ENCODE measurements around the gene RNF11.

RNF11 gene

GRCh38 chr1:51313961-51314777 is 78.1 kb downstream of the RNF11 start:
- no peak for DNase-seq (ENCODE audit: low read depth)

GRCh38 chr1:51314974-51315373 is 78.9 kb downstream of the RNF11 start:
- no peak for DNase-seq (ENCODE audit: low read depth)

GRCh38 chr1:51316113-51316845 is 80.2 kb downstream of the RNF11 start:
- DNase-seq (ENCODE audit: low read depth): no peak

GRCh38 chr1:51316846-51317120 is 80.7 kb downstream of the RNF11 start:
- no peak for DNase-seq (ENCODE audit: low read depth)

- no peak for DNase-seq (ENCODE audit: low read depth)
These were observed 81.7 kb downstream of the RNF11 start for GRCh38 chr1:51317798-51318197.

- DNase-seq (ENCODE audit: low read depth): no peak
These were observed 85.2 kb downstream of the RNF11 start for GRCh38 chr1:51320967-51321923.

GRCh38 chr1:51321924-51322280 is 85.8 kb downstream of the RNF11 start:
- DNase-seq (ENCODE audit: low read depth): no peak

GRCh38 chr1:51322417-51323101 is 86.5 kb downstream of the RNF11 start:
- no peak for DNase-seq (ENCODE audit: low read depth)
